Neural cell (in vitro differentiated cells): ENCODE data around the gene PRR33.

Source experiments
- CTCF ChIP-seq: fragments of 450-650 bp; IDR thresholded peaks from 2 replicates; pipeline ENCODE4 v1.5.1; 2014; ENCODE audit warnings: antibody characterized with exemption, mild to moderate bottlenecking, moderate library complexity; ENCODE audit not compliant: poor library complexity, severe bottlenecking
- EP300 ChIP-seq: fragments of 450-650 bp; conservative IDR thresholded peaks from 2 replicates; pipeline ENCODE4 v1.6.1; 2014; ENCODE audit warnings: antibody characterized with exemption, mild to moderate bottlenecking, moderate library complexity; ENCODE audit not compliant: poor library complexity, severe bottlenecking
- EZH2 ChIP-seq: fragments of 200-600, 300-800 bp; shearing (Covaris generic), sonication (generic); IDR thresholded peaks from 2 replicates; pipeline ENCODE4 v1.6.1; 2014; ENCODE audit warnings: antibody characterized with exemption, low read length, borderline replicate concordance, mild to moderate bottlenecking; ENCODE audit not compliant: insufficient read depth, poor library complexity, severe bottlenecking
- POLR2AphosphoS5 ChIP-seq: IDR thresholded peaks from 2 replicates; pipeline ENCODE4 v1.6.1; 2012
- TAF1 ChIP-seq: IDR thresholded peaks from 2 replicates; pipeline ENCODE4 v1.6.1; 2012; ENCODE audit warnings: low read depth
- TF ChIP-seq, protein P1 (sequence below): IDR thresholded peaks from 2 replicates; pipeline ENCODE4 v1.6.1; 2012; ENCODE audit warnings: borderline replicate concordance

DNA sequence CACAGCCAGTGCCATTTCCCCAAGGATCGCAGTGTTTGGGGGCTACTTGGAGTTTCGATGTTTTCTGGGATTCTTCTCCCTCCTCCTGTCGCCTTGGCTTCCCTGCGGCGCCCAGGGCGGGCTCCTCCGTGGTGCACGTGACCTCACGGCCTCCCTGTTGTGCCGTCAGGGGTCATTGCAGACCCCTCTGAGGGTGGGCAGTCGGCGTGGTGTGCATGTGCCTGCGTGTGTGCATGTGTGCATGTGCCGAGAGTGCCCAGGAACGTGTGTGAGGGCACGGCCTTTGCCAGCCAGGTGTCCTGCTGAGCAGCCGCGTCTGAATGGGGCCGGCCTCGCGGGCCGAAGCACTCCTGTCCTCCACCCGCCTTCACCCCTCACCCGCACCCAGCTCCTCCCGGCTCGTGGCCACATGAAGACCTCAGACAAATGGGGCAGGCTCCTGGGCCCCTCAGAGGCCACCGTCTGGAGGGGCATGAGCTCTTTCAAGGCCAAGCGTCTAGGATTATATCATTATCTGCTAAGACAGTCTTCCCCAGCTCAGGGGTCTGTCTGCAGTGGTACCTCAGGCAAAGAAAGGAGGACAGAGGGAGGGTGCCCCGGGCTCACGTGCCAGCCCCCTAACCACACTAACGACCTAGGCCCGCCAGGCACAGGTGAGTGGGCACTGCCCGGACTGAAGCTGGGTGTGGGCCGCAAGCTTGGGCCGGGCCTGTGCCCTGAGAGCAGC lies 46.1 kb upstream of the PRR33 start:
- no peak for TF ChIP-seq CTCF
- TF ChIP-seq POLR2AphosphoS5: no peak
- TF ChIP-seq TAF1: no peak
- TF ChIP-seq, protein P1, sequence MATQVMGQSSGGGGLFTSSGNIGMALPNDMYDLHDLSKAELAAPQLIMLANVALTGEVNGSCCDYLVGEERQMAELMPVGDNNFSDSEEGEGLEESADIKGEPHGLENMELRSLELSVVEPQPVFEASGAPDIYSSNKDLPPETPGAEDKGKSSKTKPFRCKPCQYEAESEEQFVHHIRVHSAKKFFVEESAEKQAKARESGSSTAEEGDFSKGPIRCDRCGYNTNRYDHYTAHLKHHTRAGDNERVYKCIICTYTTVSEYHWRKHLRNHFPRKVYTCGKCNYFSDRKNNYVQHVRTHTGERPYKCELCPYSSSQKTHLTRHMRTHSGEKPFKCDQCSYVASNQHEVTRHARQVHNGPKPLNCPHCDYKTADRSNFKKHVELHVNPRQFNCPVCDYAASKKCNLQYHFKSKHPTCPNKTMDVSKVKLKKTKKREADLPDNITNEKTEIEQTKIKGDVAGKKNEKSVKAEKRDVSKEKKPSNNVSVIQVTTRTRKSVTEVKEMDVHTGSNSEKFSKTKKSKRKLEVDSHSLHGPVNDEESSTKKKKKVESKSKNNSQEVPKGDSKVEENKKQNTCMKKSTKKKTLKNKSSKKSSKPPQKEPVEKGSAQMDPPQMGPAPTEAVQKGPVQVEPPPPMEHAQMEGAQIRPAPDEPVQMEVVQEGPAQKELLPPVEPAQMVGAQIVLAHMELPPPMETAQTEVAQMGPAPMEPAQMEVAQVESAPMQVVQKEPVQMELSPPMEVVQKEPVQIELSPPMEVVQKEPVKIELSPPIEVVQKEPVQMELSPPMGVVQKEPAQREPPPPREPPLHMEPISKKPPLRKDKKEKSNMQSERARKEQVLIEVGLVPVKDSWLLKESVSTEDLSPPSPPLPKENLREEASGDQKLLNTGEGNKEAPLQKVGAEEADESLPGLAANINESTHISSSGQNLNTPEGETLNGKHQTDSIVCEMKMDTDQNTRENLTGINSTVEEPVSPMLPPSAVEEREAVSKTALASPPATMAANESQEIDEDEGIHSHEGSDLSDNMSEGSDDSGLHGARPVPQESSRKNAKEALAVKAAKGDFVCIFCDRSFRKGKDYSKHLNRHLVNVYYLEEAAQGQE: no peak
- TF ChIP-seq EP300: no peak
- no peak for TF ChIP-seq EZH2
